ENCODE measurements around the gene PLEKHN1. TPM values are rescaled to one million over a fixed set of nuclear protein-coding genes. Genes with fewer than 3 reads are reported as not detected.

Gene PLEKHN1
- total and polyA plus RNA-seq, 2 of the 4 experiments (the other 2 are of a cell fraction): 0.54 to 2.1 TPM

DNA sequence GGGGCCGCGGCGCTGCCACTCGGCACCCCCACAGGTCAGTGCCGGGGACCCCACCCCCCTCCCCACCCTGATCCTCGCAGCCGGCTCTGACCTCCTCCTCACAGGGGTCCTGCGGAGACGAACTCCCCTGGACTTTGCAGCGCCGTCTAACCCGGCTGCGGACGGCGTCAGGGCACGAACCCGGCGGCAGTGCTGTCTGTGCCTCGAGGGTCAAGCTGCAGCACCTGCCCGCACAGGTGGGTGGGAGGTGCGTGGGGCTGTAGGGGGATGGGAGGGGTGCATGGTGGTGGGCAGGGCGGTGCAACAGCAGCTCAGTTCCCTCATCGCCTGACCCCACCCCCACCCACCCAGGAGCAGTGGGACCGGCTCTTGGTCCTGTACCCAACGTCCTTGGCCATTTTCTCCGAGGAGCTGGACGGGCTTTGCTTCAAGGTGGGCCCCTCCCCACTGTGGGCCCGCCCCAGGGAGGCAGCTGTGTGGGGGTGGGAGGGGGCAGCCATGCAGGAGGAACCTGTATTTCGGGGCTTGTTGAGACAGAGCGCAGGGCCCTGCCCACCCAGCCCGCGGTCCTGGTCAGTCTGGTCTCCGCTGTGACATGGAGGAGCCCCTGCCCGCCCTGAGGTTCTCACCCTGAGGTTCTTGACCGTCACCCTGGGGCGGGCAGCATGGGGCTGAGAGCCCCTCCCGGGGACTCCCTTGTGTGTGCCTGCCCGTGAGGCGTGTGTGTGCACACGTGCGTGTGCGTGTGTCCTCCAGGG, 4.9 kb downstream of the PLEKHN1 start:
- dilution Hi-C loops (cut with HindIII; ENCODE audit: low sequenced_read_pairs, unreplicated experiment) (no loop called here), intact Hi-C loops (cut with micrococcal nuclease) (no loop called here), in situ Hi-C loops (cut with MboI; ENCODE audit: low sequenced_read_pairs) (no loop called here)
- Histone ChIP-seq H3K4me1 (ENCODE audit: control insufficient read depth, insufficient read depth, low read length) (peaks cover under 1% of the 10 kb centered on the region; the same call in 1 of the 2 replicates), H2AK5ac (ENCODE audit: low read depth, low read length) (no peak overlapping the region), H3K27ac (ENCODE audit: insufficient read depth, low read length) (no peak overlapping the region), H3K18ac (ENCODE audit: low read depth, low read length) (no peak overlapping the region), H2AFZ (replicated peaks; ENCODE audit: low read length, poor library complexity) (no peak overlapping the region), H3K9me3 (ENCODE audit: control insufficient read depth, insufficient read depth, low read length) (no peaks in the 10 kb centered on the region), H4K8ac (ENCODE audit: low read depth in 2 of 2, low read length in 2 of 2) (no peak overlapping the region), H3K27me3 (ENCODE audit: control insufficient read depth, insufficient read depth, low read length) (peaks cover 5% of the 10 kb centered on the region; the same call in 1 of the 2 replicates), H3K23ac (ENCODE audit: low read depth, low read length) (no peak overlapping the region), H3K4me2 (ENCODE audit: low read depth, low read length) (no peak overlapping the region), H3K9me1 (ENCODE audit: insufficient read depth, low read length) (peaks cover 6% of the 10 kb centered on the region), H3K4me3 (ENCODE audit: insufficient read depth, low read depth, low read length) (no peak overlapping the region), H3K9ac (ENCODE audit: low read depth, low read length) (no peak overlapping the region), H2BK15ac (ENCODE audit: low read depth, low read length) (no peak overlapping the region), H3K14ac (replicated peaks; ENCODE audit: low read depth, low read length) (no peak overlapping the region), H4K20me1 (ENCODE audit: insufficient read depth, low read length) (no peaks in the 10 kb centered on the region; the same call in 1 of the 2 replicates), H2AK9ac (replicated peaks; ENCODE audit: low read depth, low read length, poor library complexity) (no peak overlapping the region), H4K91ac (ENCODE audit: insufficient read depth, low read depth, low read length) (no peak overlapping the region), H2BK120ac (ENCODE audit: low read depth, low read length) (no peak overlapping the region), H2BK5ac (ENCODE audit: low read depth, low read length, poor library complexity, severe bottlenecking) (no peak overlapping the region), H3K56ac (ENCODE audit: extremely low read depth, insufficient read depth, low read length) (no peak overlapping the region), H2BK20ac (ENCODE audit: low read depth, low read length) (no peak overlapping the region), H3K36me3 (ENCODE audit: control insufficient read depth, insufficient read depth, low read length) (no peaks in the 10 kb centered on the region), H3K79me1 (ENCODE audit: low read depth in 1 of 2, low read length in 2 of 2) (0 out of 4 replicates have a peak, but pooled peaks cover 0 to 6% of the 10 kb centered on the region in 2 experiments), H4K5ac (ENCODE audit: low read depth, low read length) (no peak overlapping the region), H3K4ac (ENCODE audit: low read depth, low read length) (no peak overlapping the region)
- no TSS peak for BruUV-seq (replicated peaks)
- 85% methylated on average over 10 of the region's 42 CpGs; no CpG with 5 or more reads in 1 of the 2 experiments for WGBS, 2 experiments (ENCODE audit: extremely low coverage in 2 of 2, insufficient read length in 1 of 2)
- TF ChIP-seq MAFK (IDR thresholded peaks at IDR 0.05; ENCODE audit: low read depth, low read length): no peak
- POLR2A ChIA-PET (ENCODE audit: unreplicated experiment): no interaction called here
- no peak for ATAC-seq (ENCODE audit: low read depth)
- CTCF ChIA-PET: no interaction called here
- DNase-seq: no peak
